GF-D8 (cell line): ENCODE data around the gene DHRSX.

Experiments
- DNase-seq: peaks from one replicate; lab custom pipeline; 2025; lab: John Stamatoyannopoulos, UW

Gene DHRSX

DNA sequence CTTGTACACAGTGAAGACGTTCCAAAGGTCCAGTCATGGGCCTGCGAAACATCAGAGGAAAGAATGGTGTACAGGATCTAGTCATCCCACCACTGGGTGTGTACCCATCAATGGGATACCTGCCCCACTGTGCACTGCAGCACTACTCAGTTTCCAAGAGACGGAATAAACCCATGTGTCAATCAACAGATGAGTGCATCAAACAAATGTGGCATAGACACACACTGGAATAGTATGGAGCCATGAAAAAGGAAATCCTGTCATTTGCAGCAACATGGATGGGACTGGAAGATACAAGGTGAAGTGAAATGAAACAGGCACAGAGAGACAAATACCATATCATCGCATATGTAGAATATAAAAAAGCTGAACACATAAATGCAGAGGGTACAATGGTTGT is 48.0 kb downstream of the DHRSX start:
- no peak for DNase-seq

DNA sequence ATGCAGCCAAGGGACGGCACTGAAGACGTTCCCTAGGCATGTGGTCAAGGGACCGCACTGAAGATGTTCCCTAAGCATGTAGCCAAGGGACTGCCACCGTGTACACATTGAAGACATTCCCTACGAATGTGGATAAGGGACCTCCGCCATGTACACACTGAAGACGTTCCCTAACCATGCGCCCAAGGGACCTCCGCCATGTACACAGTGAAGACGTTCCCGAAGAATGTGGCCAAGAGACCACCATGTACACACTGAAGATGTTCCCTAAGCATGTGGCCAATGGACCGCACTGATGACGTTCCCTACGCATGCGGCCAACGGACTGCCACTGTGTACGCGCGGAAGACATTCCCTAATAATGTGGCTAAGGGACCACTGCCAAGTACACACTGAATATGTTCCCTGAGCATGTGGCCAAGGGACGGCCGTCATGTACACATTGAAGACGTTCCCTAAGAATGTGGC is 48.4 kb downstream of the DHRSX start:
- DNase-seq, result no peak

DNA sequence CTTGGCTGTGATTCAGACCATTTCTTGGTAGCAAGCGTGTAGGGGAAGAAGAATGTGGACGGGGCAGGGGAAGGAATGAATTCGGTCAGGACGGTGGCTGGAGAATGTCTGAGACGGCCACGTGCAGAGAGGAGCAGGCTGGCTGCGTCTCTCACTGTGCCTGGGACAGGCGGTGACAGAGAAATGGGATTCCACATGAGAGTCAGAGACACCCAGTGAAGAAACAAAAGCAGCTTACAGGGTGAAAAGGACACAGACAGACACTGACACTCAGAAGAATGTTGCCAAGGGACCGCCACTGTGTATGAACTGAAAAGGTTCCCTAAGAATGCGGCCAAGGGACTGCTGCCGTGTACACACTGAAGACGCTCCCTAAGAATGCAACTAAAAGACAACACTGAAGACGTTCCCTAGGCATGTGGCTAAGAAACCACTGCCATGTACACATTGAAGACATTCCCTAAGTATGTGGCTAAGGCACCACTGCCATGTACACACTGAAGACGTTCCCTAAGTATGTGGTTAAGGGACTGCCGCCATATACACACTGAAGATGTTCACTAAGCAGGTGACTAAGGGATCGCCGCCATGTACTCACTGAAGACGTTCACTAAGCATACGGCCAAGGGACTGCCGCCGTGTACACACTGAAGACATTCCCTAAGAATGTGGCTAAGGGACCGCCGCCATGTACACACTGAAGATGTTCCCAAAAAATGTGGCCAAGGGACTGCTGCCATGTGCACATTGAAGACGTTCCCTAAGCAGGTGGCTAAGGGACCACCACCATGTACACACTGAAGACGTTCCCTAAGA is 49.1 kb downstream of the DHRSX start:
- no peak for DNase-seq

DNA sequence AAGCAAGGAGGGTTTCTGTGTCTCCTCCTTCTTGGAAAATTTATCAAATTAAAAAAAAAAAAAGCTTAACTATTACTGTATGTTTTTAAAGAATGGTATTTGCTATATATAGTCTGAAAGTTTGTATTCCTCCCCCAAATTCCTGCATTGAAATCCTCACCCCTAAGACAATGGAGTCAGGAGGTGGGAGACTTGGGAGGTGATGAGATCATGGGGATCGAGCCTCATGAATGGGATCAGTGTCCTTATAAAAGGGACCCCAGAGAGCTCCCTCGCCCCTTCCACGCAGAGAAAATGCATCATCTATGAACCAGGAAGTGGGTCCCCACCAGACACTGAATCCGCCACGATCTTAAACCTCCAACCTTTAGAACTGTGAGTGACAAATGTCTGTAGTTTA is 50.1 kb downstream of the DHRSX start:
- no peak for DNase-seq

DNA sequence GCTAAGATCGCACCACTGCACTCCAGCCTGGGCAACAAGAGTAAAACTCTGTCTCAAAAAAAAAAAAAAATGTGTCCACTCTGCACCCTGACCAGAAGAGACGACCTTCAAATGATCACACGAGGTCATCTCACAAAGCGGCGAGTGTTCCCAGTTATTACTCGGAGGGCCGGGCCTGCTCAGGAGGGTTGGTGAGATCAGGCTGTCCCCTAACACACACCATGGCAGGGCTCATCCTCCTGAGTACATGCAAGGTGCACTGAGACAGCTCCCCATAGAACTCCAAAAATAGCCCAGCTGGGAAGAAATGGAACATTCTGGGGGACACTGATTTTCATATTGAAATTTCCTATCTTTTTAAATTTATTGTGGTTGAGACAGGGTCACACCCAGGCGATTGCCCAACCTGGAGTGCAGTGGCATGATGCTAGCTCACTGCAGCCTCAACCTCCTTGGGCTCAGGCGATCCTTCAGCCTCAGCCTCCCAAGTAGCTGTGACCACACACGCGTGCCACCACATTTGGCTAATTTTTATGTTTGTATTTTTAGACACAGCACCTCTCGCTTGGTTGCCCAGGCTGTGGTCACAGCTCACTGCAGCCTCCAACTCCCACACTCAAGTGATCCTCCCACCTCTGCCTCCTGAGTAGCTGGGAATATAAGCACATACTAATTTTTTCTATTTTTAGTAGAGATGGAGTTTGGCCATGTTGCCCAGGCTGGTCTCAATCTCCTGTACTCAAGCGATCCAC is 51.5 kb downstream of the DHRSX start:
- DNase-seq, result no peak

DNA sequence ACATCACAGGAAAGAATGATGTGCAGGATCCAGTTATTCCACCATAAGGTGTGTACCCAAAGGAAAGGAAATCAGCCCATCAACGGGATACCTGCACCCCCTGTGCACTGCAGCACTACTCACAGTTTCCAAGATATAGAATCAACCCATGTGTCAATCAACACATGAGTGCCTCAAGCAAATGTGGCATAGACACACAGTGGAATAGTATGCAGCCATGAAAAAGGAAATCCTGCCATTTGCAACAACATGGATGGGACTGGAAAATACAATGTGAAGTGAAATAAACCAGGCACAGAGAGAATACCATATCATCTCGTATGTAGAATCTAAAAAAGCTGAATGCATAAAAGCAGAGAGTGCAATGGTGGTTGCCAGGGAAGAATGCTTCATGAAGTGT is 53.3 kb downstream of the DHRSX start:
- DNase-seq, result no peak

DNA sequence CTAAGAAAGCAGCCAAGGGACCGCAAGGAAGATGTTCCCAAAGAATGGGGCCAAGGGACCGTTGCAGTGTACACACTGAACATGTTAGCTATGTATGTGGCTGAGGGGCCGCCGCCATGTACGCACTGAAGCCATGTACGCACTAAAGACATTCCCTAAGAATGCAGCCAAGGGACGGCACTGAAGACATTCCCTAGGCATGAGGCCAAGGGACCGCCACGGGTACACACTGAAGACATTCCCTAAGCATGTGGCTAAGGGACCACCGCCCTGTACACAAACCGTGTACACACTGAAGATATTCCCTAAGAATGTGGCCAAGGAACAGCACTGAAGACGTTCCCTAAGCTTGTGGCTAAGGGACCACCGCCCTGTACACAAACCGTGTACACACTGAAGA is 54.0 kb downstream of the DHRSX start:
- no peak for DNase-seq

DNA sequence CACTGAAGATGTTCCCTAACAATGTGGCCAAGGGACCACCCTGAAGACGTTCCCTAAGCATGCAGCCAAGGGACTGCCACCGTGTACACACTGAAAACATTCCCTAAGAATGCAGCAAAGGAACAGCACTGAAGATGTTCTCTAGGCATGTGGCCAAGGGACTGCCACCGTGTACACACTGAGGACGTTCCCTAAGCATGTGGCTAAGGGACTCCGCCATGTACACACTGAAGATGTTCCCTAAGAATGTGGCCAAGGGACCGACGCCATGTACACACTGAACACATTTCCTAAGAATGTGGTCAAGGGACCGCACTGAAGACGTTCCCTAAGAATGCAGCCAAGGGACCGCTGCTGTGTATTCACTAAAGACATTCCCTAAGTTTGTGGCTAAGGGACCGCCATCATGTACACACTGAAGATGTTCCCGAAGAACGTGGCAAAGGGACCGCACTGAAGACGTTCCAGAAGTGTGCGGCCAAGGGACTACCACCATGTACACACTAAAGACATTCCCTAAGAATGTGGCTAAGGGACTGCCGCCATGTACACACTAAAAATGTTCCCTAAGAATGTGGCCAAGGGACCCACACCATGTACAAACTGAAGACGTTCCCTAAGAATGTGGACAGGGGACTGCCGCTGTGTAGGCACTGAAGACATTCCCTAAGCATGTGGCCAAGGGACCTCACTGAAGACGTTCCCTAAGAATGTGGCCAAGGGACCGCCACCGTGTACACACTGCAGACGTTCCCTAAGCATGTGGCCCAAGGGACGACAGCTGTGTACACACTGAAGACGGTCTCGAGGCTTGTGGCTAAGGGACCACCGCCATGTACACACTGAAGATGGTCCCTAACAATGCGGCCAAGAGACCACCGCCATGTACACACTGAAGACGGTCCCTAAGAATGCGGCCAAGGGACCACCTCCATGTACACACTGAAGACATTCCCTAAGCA is 54.8 kb downstream of the DHRSX start:
- DNase-seq, result no peak

DNA sequence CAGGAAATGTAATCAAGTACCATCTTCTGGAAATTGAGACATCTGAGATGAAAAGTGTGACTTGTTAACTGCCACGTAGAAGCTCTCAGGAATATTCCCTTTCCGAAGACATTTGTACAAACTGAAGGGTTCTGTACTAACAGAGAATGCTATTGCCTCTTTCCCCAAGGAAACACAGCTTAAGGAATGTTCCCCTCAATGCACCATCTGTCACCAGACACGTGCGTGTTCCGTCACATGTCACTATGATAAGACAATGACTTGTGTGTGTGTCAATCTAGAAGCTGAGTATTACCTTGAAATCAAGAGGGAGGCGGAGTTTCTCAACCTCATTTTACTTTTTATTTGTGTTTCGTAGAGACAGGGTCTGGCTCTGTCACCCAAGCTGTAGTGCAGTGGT is 58.1 kb downstream of the DHRSX start:
- DNase-seq, result no peak

DNA sequence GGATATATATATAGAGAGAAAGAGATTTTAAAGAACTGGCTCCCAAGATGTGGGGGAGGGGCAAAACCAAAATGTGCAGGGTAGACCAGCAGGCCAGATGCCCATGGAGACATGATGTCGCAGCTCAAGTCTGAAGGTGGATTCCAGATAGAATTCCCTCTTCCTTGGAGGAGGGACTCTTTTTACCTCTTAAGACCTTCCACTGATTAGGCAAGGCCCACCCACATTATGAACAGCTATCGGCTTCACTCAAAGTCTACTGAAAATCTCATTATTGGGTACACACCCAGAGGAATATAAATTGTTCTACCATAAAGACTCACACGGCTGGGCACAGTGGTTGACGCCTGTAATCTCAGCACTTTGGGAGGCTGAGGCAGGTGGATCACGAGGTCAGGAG is 59.3 kb downstream of the DHRSX start:
- DNase-seq, result no peak

DNA sequence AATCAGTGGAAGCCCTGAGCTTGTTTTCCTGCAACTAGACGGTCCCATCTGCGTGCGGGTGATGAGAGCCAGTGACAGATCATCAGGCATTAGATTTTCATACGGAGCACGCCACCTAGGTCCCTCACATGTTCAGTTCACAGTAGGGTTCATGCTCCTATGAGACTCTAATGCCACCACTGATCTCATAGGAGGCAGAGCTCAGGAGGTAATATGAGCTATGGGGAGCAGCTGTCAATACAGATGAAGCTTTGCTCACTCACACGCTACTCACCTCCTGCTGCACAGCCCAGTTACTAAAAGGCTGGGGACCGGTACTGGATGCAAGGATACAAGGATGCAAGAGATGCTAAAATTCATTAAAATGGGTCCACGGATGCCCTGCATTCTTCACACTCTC is 61.2 kb downstream of the DHRSX start:
- no peak for DNase-seq

DNA sequence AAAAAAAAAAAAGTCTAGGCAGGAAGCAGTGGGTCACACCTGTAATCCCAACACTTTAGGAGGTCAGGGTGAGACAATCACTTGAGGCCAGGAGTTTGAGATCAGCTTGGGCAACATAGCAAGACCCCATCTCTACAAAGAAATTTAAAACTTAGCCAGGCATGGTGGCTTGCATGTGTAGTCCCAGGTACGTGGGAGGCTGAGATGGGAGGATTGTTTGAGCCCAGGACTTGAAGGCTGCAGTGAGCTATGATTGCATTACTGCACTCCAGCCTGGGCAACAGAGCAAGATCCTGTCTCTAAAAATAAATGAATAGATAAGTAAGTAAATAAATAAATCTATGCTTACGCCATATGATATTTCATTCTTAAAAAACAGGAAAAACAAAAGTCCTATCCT is 65.3 kb downstream of the DHRSX start:
- DNase-seq, result no peak

DNA sequence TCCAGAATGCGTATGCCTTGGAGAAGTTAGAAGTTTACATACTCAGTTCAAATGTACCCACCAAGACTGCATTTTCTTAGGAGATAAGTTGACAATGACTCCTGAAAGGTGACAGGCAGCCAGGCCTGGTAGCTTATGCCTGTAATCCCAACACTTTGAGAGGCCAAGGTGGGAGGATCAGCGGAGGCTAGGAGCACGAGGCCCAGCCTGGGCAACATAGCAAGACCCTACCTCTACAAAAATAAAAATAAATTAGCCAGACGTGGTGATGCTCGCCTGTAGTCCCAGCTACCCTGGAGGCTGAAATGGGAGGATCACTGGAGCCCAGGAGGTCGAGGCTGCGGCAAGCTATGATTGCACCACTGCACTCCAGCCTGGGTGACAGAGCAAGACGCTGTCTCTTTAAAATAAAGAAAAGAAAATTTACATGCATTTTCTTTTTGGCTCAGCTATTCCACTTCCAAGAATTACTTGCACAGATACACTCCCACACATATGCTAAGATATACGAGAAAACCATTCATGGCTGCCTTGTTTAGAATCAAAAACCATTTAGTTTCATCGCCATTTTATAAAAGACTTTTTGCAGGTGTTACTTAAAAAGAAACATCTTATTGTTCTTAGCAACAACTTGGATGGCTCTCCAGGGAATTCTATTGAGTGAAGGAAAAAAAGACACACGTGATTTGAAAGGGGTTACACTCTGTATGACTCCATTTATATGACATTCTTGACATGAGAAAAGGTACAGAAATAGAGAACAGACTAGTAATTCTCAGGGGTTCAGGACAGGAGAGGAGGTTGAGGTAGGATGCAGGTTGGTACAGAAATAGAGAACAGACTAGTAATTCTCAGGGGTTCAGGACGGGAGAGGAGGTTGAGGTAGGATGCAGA is 66.3 kb downstream of the DHRSX start:
- no peak for DNase-seq

DNA sequence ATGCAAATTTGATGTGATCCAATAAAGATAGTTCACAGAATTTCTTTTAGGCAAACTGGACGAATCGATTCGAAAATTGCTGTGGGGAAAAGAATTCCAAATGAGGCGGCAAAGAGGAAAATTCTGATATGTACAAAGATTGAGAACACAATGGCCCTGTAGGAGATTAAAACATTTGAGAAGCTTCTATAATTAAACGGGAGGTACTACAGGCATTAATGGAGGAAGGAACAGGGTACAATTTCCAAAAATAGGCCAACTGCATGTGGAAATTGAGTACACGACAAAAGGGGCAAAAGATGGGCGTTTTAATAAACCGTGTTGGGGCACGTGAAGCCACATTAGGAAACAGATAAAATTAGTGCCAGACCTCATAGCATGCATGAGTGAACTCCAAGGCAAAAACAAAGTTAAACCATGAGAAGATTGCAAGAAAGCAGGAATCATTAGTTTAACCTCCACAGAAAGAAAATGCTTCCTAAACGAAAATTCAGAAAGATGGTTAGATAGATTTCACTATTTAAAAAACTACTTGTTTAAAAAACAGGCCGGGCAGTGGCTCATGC is 68.4 kb downstream of the DHRSX start:
- no peak for DNase-seq

DNA sequence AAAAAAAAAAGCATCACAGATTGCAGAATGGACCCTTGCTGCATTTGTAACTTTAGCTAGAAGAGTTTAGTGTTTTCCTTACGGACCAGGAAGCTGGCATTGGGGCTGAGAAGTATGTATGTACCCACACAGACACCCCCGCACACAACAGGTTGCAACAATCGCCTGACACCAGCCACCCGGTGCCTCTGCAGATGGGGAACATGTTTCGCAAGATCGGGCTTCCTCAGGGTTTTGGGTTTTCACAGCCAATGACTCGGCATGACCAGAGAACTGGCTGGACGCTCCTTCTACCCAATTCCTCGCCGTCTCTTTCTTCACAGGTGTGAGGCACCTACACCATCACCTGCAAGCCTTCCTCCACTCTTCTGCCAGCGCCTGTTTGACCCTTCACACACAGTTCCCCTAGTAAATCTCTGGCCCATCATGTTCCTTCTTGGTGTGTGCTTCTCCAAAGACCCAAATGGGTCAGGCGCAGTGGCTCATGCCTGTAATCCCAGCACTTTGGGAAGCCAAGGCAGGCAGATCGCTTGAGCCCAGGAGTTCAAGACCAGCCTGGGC is 70.4 kb downstream of the DHRSX start:
- no peak for DNase-seq

DNA sequence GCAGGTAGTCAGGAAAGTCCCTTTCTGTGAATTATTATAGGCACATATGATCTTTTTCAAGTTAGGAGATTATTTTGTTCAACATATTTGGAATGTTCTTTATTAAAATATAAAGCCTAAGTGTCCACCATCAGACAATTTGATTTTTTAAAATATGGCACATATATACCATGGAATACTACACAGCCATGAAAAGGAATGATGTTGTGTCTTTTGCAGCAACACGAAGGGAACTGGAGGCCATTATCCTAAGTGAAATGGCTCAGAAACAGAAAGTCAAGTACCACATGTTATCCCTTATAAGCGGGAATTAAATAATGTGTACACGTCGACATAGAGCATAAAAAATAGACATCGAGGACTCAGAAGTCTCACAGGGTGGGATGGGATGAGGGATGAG is 73.0 kb downstream of the DHRSX start:
- DNase-seq, result no peak

DNA sequence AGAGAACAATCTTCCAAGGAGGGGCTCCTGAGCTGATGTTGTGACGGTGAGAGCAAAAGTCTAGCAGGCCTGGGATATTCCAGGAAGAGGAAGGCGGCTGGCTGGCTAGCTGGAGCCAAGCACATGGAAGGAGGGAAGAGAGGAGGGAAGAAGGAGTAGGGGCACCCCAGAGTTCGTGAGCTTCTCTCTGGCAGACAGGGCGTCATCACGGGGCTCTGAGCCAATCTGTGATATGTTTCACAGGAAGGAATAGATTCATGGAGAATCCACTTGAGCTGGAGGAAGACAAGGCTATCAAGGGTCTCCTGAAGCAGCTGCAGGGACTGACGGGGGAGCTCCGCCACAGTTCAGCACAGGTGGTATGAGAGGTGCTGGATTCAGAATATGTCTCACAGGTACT is 73.6 kb downstream of the DHRSX start:
- DNase-seq, result no peak

DNA sequence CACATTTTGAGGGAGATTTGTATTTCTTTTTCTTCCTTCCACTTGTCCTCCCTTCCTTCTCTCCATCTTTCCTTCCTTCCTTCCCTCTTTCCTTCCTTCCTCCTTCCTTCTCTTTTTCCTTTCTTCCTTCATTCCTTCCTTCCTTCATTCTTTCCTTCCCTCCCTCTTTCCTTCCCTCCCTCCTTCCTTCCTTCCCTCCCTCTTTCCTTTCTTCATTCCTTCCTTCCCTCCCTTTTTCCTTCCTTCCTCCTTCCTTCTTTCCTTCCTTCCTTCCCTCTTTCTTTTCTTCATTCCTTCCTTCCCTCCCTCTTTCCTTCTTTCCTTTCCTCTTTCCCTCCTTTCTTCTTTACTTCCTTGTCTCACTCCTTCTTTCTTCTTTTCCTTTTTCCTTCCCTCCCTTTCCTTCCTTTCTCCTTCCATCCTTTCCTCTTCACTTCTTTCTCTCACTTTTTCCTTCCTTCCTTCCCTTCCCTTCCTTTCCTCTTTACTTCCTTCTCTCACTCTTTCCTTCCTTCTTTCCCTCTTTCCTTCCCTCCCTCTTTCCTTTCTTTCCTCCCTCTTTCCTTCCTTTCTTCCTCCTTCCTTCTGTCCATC is 74.4 kb downstream of the DHRSX start:
- DNase-seq, result no peak

DNA sequence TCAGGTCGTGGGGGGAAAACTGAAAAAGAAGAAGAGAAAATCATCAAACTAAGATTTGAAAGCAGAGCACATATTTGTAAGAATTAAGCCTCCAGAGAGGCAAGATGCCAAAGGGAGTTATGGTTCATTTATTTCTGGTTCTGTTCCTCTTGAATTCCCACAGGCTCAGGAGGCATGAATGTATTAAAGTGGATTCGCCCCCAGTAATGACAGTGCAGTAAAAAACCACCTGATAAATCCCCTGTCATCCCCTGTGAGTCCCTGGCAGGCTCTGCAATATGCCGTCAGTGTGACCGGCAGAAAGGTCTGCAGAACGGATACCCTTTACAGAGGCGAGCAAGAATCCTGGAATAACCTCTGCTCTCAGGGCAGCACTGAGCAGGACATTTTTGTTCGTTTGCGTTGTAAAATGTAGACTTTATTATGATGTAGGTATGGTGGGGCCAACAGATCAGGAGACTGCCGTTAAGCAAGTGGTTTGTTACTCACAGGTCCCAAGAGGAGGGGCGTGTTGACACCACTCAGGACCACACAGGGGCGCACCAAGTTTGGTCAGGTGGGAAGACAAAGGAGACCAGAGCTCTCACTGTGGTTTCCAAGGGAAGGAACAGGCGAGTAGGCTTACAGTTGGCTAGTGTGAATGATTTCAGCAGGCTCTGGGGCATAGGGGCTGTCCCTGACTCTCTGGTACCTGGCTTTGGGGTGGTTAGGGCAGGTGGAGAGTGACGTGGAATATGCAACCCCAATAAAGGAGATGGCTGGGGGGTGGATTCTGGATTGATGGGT is 75.3 kb downstream of the DHRSX start:
- DNase-seq, result no peak
